ENCODE data around the gene FGF7. TPM values are rescaled to one million over a fixed set of nuclear protein-coding genes. Genes with fewer than 3 reads are reported as not detected.

The FGF7 gene
- total and polyA plus RNA-seq, 2 of the 8 experiments (the other 6 are each of a cell fraction or from before 2014, with no cell fraction given), result not detected

- FAIRE-seq (no peak), DNase-seq (ENCODE audit: low read depth in 1 of 2, low spot score in 2 of 2) (no peak)
- POLR2A ChIA-PET (ENCODE audit: partially characterized antibody), result no interaction called here
- no peak overlapping the region for H3K23ac ChIP-seq (ENCODE audit: insufficient read length)
- H2AFZ ChIP-seq (ENCODE audit: low read length), result peak overlapping the region; percentile 87
- H4K5ac ChIP-seq (ENCODE audit: insufficient read length, low read depth, low read length), result no peak overlapping the region
- no peak overlapping the region for H2BK5ac ChIP-seq (ENCODE audit: low read depth, low read length)
- no peak overlapping the region for H3K9ac ChIP-seq (replicated peaks in 1 of 4; ENCODE audit: extremely low read depth in 1 of 4, low read depth in 3 of 4, low read length in 3 of 4)
- no peaks in the 10 kb centered on the region for H3K4me1 ChIP-seq (replicated peaks in 1 of 4; ENCODE audit: control insufficient read depth in 3 of 4, insufficient read depth in 4 of 4, low read length in 3 of 4)
- no peak overlapping the region for H4K8ac ChIP-seq (ENCODE audit: extremely low read depth, insufficient read depth, low read length)
- CTCF ChIA-PET (ENCODE audit: partially characterized antibody), result interaction anchor here (1.0 to 1.2 kb wide), 3 partner anchors 18 to 32 kb away, joined by 3 to 5 read pairs (median 3); no protein-coding TSS in a partner anchor
- no peak overlapping the region for H4K91ac ChIP-seq (replicated peaks; ENCODE audit: insufficient read length, low read length)
- H3K36me3 ChIP-seq (ENCODE audit: control insufficient read depth in 2 of 4, insufficient read depth in 4 of 4, low read length in 3 of 4), result no peaks in the 10 kb centered on the region
- H3K4me3 ChIP-seq (ENCODE audit: extremely low read depth in 1 of 4, insufficient read depth in 2 of 4, low read depth in 3 of 4, low read length in 4 of 4), result no peak overlapping the region
- H3K23me2 ChIP-seq (ENCODE audit: low read depth, low read length), result no peaks in the 10 kb centered on the region
- no peaks in the 10 kb centered on the region for H3K79me2 ChIP-seq (ENCODE audit: control insufficient read depth in 1 of 2, insufficient read depth in 2 of 2, low read length in 2 of 2)
- no peak overlapping the region for H2BK20ac ChIP-seq (ENCODE audit: low read length)
- no peak overlapping the region for H2BK12ac ChIP-seq (ENCODE audit: low read depth, low read length)
- no peak overlapping the region for H2BK15ac ChIP-seq (ENCODE audit: low read length)
- no peak overlapping the region for H3K56ac ChIP-seq (replicated peaks; ENCODE audit: insufficient read length, low read depth, low read length)
- H3K4me2 ChIP-seq (ENCODE audit: insufficient read depth in 1 of 2, low read depth in 2 of 2, low read length in 2 of 2), result no peak overlapping the region
- H3K27me3 ChIP-seq (replicated peaks in 1 of 4; ENCODE audit: control insufficient read depth in 3 of 4, extremely low read depth in 1 of 4, insufficient read depth in 3 of 4, low read length in 3 of 4), result no peaks in the 10 kb centered on the region
- no peak overlapping the region for H3K14ac ChIP-seq (ENCODE audit: insufficient read length)
- H3K4ac ChIP-seq (replicated peaks; ENCODE audit: insufficient read length, low read depth, low read length), result no peak overlapping the region
- no peaks in the 10 kb centered on the region for H3K79me1 ChIP-seq (ENCODE audit: low read depth, low read length)
- no peak overlapping the region for H3K18ac ChIP-seq (ENCODE audit: extremely low read depth, low read length)
- no peak overlapping the region for H2BK120ac ChIP-seq (replicated peaks; ENCODE audit: low read depth, low read length)
- H4K20me1 ChIP-seq (replicated peaks in 1 of 2; ENCODE audit: control insufficient read depth in 1 of 2, insufficient read depth in 2 of 2, low read length in 2 of 2), result no peaks in the 10 kb centered on the region
- H2AK5ac ChIP-seq (ENCODE audit: low read depth, low read length), result no peak overlapping the region
- TF ChIP-seq POLR2A (IDR thresholded peaks at IDR 0.05; ENCODE audit: control extremely low read depth in 1 of 2, low read depth in 2 of 2, low read length in 2 of 2) (no peak), CEBPB (IDR thresholded peaks at IDR 0.05; ENCODE audit: low read depth, low read length) (no peak), NANOG (IDR thresholded peaks at IDR 0.05; ENCODE audit: insufficient read depth, low read depth, low read length, poor library complexity, severe bottlenecking) (no peak), SP4 (IDR thresholded peaks at IDR 0.05; ENCODE audit: low read length) (no peak), KDM1A (IDR thresholded peaks at IDR 0.05; ENCODE audit: borderline replicate concordance, low read length) (no peak), PHF8 (conservative IDR thresholded peaks at IDR 0.05; ENCODE audit: low read depth, low read length) (no peak), TAF7 (optimal IDR thresholded peaks at IDR 0.05; ENCODE audit: borderline replicate concordance, low read depth, low read length) (no peak), BCL11A (IDR thresholded peaks at IDR 0.05; ENCODE audit: low read depth in 2 of 2, low read length in 2 of 2) (no peak), RAD21 (IDR thresholded peaks at IDR 0.05 in 1 of 2, conservative IDR thresholded peaks at IDR 0.05 in 1 of 2; ENCODE audit: low read depth in 2 of 2, low read length in 2 of 2) (no peak), JUN (IDR thresholded peaks at IDR 0.05; ENCODE audit: low read depth, low read length) (no peak), NRF1 (IDR thresholded peaks at IDR 0.05; ENCODE audit: low read depth, low read length) (no peak), BRCA1 (IDR thresholded peaks at IDR 0.05; ENCODE audit: low read depth, low read length) (no peak)
- H3K9me3 ChIP-seq (ENCODE audit: insufficient read depth in 2 of 2, low read depth in 1 of 2, low read length in 1 of 2), result no peaks in the 10 kb centered on the region
- H3K27ac ChIP-seq (ENCODE audit: low read depth, low read length), result no peak overlapping the region
- 74% methylated on average over 6 of the region's 6 CpGs; no CpG with 5 or more reads in 1 of the 2 experiments for WGBS, 2 experiments (ENCODE audit: extremely low coverage in 1 of 2, insufficient coverage in 1 of 2, insufficient read length in 1 of 2, insufficient replicate concordance in 2 of 2, low coverage in 1 of 2, low lambda C conversion rate in 2 of 2, missing lambda C conversion rate in 1 of 2)
These were observed 16.1 kb downstream of the FGF7 start for GRCh38 chr15:49438962-49439631.

Measured in H1 (cell line).